T-helper 22 cell (primary cell): ENCODE data around the gene GNG4.
"Not testable (repeated sequence)": the region's sequence is repeated elsewhere in the genome, so short reads cannot be mapped to it uniquely, and the experiment has no call there.

Experiments
- DNase-seq: peaks from one replicate; pipeline ENCODE4 v3.0.0-alpha.2; 2020; ENCODE audit warnings: low read depth

The GNG4 gene

GRCh38 chr1:235582130-235582529 lies 67.5 kb downstream of the GNG4 start:
- no peak for DNase-seq

GRCh38 chr1:235579891-235580290 lies 69.7 kb downstream of the GNG4 start:
- no peak for DNase-seq

- no peak for DNase-seq
Measured at GRCh38 chr1:235575597-235575996, 74.0 kb downstream of the GNG4 start.

GRCh38 chr1:235573880-235574279 lies 75.7 kb downstream of the GNG4 start:
- no peak for DNase-seq

GRCh38 chr1:235572971-235573370 lies 76.6 kb downstream of the GNG4 start:
- not testable (repeated sequence) for DNase-seq

GRCh38 chr1:235571482-235571881 lies 78.1 kb downstream of the GNG4 start:
- DNase-seq, result no peak

DNA sequence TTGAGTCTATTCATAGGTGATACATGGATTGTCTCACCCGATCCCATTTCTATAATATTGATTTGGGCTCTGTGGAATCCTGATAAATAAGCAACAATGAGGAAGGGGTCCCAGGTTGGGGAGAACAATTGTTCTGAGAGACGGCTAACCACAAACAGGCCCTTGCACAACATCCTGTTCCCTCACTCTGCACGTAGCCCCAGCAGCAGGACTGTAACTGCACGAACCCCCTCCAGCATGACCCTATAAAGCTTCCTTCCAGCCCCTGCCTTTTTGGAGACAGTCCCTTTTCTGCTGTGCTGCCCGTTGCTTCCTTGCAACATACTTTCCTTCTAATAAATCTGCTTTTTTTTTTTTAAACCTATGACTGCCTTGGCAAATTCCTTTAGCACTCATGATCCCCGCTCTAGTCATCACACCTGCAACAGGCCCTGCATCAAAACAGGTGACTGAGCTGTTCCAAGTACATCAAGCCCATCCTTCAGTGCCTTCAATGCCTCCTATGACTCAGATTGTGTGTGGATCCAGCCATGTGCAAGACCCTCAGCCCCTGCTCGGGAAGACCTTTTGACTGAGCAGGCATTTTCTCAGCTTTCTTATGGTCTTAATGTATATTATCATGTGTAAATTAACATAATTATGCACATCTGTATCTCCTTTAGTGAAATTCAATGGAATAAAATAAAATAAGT lies 81.6 kb downstream of the GNG4 start:
- DNase-seq, result no peak

- DNase-seq, result no peak
Measured at GRCh38 chr1:235566084-235566483, 83.5 kb downstream of the GNG4 start.

DNA sequence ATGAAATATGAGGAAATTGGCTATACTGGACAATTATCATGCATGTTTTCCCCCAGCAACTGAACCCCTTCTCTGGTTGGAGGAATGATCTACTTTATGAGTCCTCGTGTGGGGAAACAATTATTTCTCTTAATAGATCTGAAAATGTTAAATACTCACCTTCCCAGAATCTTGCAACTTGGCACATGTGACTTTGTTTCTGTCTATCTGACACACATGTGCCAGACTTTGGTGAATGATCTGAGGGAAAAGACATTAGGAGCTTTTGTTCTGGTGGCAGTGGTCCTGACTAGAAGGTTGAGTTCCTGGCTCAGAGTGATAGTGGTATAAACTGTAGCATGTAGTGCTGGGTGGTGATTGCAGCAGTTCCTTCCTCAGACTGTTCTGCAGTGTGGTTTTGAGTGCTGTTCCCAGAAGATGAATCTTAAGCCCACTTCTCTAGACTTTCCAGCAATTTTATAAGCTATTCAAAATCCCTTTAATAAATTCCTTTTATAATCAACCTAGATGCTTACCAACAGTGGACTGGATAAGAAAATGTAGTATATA lies 86.0 kb downstream of the GNG4 start:
- no peak for DNase-seq

DNA sequence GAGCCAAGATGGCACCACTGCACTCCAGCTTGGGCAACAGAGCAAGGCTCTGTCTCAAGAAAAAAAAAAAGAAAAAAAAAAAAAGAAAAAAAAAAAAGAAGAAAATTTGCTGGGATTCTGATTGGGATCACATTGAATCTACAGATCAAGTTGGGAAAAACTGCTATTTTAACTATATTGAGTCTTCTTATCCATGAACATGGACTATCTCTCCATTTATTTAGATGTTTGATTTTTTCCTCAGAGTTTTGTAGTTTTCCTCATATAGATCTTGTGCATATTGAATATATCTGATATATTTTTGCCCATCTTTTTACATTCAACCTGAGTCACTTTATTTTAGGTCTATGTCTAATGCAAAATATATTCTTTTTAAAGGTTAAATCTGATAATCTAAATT lies 87.0 kb downstream of the GNG4 start:
- DNase-seq, result no peak

DNA sequence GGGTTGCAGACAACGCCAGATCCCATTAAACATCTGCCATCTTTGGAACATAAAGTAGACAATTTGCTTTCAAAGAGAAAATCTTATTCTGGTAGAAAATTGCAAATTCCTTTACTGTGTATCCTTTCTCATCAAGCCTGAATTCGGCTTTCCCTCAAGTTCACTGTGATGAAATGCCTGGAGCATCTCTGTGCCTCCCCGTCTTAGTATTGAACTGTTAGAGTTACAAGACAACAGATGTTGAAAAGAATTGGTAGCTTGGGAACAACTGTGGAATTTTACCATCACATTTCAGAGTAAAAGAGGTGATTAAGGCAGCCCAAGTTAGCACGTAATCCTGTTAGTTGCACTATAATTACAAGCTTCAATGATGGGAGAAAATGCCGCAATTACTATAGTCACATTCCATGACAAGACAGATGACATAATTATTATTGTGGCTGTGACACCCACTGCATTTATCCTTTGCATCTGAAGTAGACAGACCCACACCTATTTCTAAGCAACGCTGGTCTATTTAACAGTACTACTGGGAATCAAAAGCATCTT lies 90.9 kb downstream of the GNG4 start:
- DNase-seq, result no peak

GRCh38 chr1:235557495-235557894 lies 92.1 kb downstream of the GNG4 start:
- DNase-seq, result no peak

DNA sequence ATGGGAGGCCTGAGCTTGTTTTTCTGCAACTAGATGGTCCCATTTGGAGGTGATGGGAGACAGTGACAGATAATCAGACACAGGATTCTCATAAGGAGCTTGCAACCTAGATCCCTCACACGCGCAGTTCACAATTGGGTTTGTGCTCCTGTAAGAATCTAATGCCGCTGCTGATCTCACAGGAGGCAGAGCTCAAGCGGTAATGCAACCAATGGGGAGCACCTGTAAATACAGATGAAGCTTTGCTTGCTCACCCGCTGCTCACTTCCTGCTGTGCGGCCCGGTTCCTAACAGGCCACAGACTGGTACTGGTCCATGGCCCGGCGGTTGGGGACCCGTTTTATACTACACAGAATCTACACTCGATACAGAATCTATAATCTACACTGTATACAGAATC lies 92.8 kb downstream of the GNG4 start:
- DNase-seq, result no peak

GRCh38 chr1:235553112-235553551 lies 96.5 kb downstream of the GNG4 start:
- no peak for DNase-seq

DNA sequence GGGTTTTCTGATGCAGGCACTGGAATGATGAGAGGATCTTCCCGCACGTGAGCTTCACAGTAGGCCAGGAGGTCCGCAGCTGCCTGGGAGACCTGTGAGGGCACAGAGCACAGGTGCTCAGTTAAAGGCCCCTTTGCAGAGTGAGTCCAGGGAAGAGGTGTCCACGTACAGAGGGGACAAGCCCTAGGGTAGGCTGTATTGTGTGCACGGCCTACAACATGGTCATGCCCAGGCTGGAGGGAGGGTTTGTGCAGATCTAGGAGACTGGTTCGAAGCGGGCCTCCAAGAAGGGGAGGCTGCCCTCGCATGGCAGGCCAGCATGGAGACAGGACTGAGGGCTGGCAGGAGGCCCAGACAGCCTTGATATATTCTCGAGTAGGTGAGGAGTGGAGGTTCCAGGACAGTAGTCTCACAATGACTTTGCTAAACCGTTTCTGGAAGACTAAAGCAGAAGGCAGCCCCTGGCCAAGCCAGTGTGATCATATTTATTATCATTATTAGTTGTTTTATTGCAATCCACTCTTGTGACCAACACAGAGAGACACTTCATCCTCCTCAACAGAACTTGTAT lies 97.4 kb downstream of the GNG4 start:
- no peak for DNase-seq

- no peak for DNase-seq
Measured at GRCh38 chr1:235549351-235550139, 100.0 kb downstream of the GNG4 start.

DNA sequence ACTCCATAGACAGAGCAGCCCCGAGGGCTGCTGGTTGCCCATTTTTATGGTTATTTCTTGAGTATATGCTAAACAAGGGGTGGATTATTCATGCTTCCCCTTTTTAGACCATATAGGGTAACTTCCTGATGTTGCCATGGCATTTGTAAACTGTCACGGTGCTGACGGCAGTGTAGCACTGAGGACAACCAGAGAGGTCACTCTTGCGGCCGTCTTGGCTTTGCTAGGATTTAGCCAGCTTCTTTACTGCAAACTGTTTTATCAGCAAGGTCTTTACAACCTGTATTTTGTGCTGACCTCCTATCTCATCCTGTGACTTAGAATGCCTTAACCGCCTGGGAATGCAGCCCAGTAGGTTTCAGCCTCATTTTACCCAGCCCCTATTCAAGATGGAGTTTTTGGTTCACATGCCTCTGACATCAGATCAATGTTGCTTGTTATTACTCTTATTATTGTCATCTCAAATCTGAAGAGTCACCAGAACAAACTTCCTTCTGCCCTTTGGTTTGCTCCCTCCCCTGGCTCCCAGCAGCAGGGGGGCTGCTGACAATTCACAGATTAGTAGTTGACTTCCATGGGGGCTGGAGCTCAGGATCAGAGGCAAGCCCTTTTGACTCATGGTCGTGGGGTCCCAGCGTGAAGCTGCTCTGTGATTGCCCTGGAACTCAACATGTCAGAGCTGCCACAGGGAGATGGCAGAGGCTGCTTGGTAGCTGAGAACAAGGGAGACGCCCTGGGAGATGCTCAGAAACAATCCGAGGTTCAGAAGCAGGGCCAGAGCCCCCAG lies 103.0 kb downstream of the GNG4 start:
- not testable (repeated sequence) for DNase-seq

DNA sequence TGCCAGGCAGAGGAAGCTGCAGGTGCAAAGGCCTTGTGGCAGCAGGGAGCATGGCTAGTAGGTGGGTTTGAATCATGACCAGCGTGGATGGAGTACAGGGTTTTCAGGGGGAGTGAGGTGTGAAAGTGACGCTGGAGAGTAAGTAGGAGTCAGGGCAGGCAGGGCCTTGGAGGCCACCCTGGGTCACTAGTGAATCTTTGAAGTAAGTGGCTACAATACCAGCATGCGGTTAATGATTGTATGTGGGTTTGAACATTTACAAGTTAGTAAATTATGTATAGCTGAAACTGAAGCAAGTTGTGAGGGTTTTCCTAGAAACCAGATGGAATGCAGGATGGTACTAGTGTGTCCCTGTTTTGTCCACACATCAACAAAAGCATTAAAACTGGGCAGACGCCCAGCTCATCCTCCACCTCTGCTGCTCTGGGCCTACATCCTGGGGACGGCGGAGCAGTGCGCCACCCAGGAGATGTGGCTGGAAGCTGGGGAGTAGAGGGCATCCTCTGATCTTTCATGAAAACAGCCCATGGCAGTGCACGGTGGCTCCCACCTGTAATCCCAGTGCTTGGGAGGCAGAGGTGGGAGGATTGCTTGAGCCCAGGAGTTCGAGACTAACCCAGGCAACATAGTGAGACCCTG lies 104.2 kb downstream of the GNG4 start:
- DNase-seq, result no peak

- not testable (repeated sequence) for DNase-seq
Measured at GRCh38 chr1:235542845-235543244, 106.7 kb downstream of the GNG4 start.

GRCh38 chr1:235533476-235534168 lies 116.0 kb downstream of the GNG4 start:
- no peak for DNase-seq

GRCh38 chr1:235532360-235532759 lies 117.2 kb downstream of the GNG4 start:
- no peak for DNase-seq
